Neutrophil (primary cell): Measurements from ENCODE around the gene RTN4.
A peak's percentile ranks its signal among the peaks of the same experiment; 100 is the strongest.

Experiments used
- H3K27ac ChIP-seq: fragments of 200-600 bp; sonication (generic); 2 replicates; pipeline ENCODE4 v1.5.1; 2016; ENCODE audit warnings: mild to moderate bottlenecking, moderate library complexity
- H3K27me3 ChIP-seq: fragments of 200-600 bp; sonication (generic); 2 replicates; pipeline ENCODE4 v1.6.0; 2016; ENCODE audit warnings: mild to moderate bottlenecking
- H3K36me3 ChIP-seq: fragments of 200-600 bp; sonication (generic); 2 replicates; pipeline ENCODE4 v1.5.1; 2017
- H3K4me1 ChIP-seq, 2 experiments: fragments of 200-600 bp in 1 of 2; sonication (generic) in 1 of 2; 1 replicate in 1 of 2; 2 replicates in 1 of 2; pipeline versions ENCODE4 v1.5.1 to v1.6.1; 2013 to 2016; ENCODE audit warnings: low read depth in 1 of 2, low read length in 1 of 2, mild to moderate bottlenecking in 1 of 2, moderate library complexity in 1 of 2; ENCODE audit not compliant: control insufficient read depth in 1 of 2, insufficient read depth in 1 of 2
- H3K4me3 ChIP-seq, 2 experiments: fragments of 200-600 bp in 1 of 2; sonication (generic) in 1 of 2; 1 replicate in 1 of 2; 2 replicates in 1 of 2; pipeline ENCODE4 v1.5.1; 2013 to 2016; ENCODE audit warnings: low read depth in 1 of 2, low read length in 1 of 2, mild to moderate bottlenecking in 1 of 2, moderate library complexity in 1 of 2
- H3K9me3 ChIP-seq: fragments of 200-600 bp; sonication (generic); 2 replicates; pipeline ENCODE4 v1.5.1; 2016
- CTCF ChIP-seq: fragments of 200-600 bp; sonication (generic); IDR thresholded peaks from 2 replicates; pipeline ENCODE4 v1.5.1; 2016; ENCODE audit warnings: antibody characterized with exemption

The RTN4 gene

GRCh38 chr2:55049821-55050099, 491 bp downstream of the RTN4 start:
- H3K27ac ChIP-seq: peak overlapping the region; percentile 97
- TF ChIP-seq CTCF: no peak
- H3K9me3 ChIP-seq: no peaks in the 10 kb centered on the region
- H3K36me3 ChIP-seq: no peaks in the 10 kb centered on the region
- H3K4me3 ChIP-seq: peak overlapping the region; percentile 93 to 100
- peaks cover 59 to 64% of the 10 kb centered on the region in 2 experiments for H3K4me1 ChIP-seq
- H3K27me3 ChIP-seq: no peaks in the 10 kb centered on the region

GRCh38 chr2:55049043-55049820, 1.0 kb downstream of the RTN4 start:
- peak overlapping the region; percentile 97 for H3K27ac ChIP-seq
- peaks cover 61 to 67% of the 10 kb centered on the region in 2 experiments for H3K4me1 ChIP-seq
- peak overlapping the region; percentile 93 to 100 for H3K4me3 ChIP-seq
- H3K27me3 ChIP-seq: no peaks in the 10 kb centered on the region
- TF ChIP-seq CTCF: peak; percentile 74
- H3K36me3 ChIP-seq: no peaks in the 10 kb centered on the region
- H3K9me3 ChIP-seq: no peaks in the 10 kb centered on the region

GRCh38 chr2:55048508-55049042, 1.7 kb downstream of the RTN4 start:
- Histone ChIP-seq H3K4me3 (peak overlapping the region; percentile 93 to 100), H3K4me1 (peaks cover 66 to 71% of the 10 kb centered on the region in 2 experiments), H3K9me3 (no peaks in the 10 kb centered on the region), H3K27ac (peak overlapping the region; percentile 97), H3K27me3 (no peaks in the 10 kb centered on the region), H3K36me3 (no peaks in the 10 kb centered on the region)
- TF ChIP-seq CTCF: no peak

- H3K27ac ChIP-seq: peak overlapping the region; percentile 97
- no peaks in the 10 kb centered on the region for H3K36me3 ChIP-seq
- no peaks in the 10 kb centered on the region for H3K27me3 ChIP-seq
- no peak for TF ChIP-seq CTCF
- H3K4me3 ChIP-seq: peak overlapping the region; percentile 93 to 100
- H3K9me3 ChIP-seq: no peaks in the 10 kb centered on the region
- peaks cover 70 to 73% of the 10 kb centered on the region in 2 experiments for H3K4me1 ChIP-seq
These were observed 2.5 kb downstream of the RTN4 start for GRCh38 chr2:55047677-55048299.

GRCh38 chr2:55045780-55046179, 4.5 kb downstream of the RTN4 start:
- Histone ChIP-seq H3K9me3 (no peaks in the 10 kb centered on the region), H3K27ac (peak overlapping the region; percentile 97), H3K27me3 (no peaks in the 10 kb centered on the region), H3K4me3 (no peak overlapping the region), H3K4me1 (peaks cover 50 to 66% of the 10 kb centered on the region in 2 experiments), H3K36me3 (no peaks in the 10 kb centered on the region)
- no peak for TF ChIP-seq CTCF
